PC-3 (cell line): ENCODE results near the gene TXN2.

Source experiments
- EZH2phosphoT487 ChIP-seq: fragments of 300-600 bp; sonication (generic); IDR thresholded peaks from 2 replicates; pipeline ENCODE4 v1.6.1; 2018; ENCODE audit warnings: mild to moderate bottlenecking, antibody characterized with exemption, low read length, borderline replicate concordance
- TF ChIP-seq, protein P1 (sequence below): fragments of 300-600 bp; sonication (generic); conservative IDR thresholded peaks from 2 replicates; pipeline ENCODE4 v1.5.1; 2017; ENCODE audit warnings: antibody characterized with exemption, low read depth, mild to moderate bottlenecking, low read length

GRCh38 chr22:36425977-36426523, 55.4 kb downstream of the TXN2 start:
- TF ChIP-seq, protein P1, sequence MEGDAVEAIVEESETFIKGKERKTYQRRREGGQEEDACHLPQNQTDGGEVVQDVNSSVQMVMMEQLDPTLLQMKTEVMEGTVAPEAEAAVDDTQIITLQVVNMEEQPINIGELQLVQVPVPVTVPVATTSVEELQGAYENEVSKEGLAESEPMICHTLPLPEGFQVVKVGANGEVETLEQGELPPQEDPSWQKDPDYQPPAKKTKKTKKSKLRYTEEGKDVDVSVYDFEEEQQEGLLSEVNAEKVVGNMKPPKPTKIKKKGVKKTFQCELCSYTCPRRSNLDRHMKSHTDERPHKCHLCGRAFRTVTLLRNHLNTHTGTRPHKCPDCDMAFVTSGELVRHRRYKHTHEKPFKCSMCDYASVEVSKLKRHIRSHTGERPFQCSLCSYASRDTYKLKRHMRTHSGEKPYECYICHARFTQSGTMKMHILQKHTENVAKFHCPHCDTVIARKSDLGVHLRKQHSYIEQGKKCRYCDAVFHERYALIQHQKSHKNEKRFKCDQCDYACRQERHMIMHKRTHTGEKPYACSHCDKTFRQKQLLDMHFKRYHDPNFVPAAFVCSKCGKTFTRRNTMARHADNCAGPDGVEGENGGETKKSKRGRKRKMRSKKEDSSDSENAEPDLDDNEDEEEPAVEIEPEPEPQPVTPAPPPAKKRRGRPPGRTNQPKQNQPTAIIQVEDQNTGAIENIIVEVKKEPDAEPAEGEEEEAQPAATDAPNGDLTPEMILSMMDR = no peak
- TF ChIP-seq EZH2phosphoT487 = no peak
